Pancreas (tissue), 10 donors: ENCODE data around the gene ZNF174. TPM values are rescaled to one million over a fixed set of nuclear protein-coding genes. Genes with fewer than 3 reads are reported as not detected.

Source experiments
- ATAC-seq, 4 donors: fragments of 200-7000 bp; cut with Tn5 transposase; one replicate each; pipeline versions ENCODE4 v1.8.0 to v1.9.1; 2020; ENCODE audit warnings: mild to moderate bottlenecking in 4 of 4, moderate library complexity in 4 of 4
- DNase-seq, 6 donors: peaks; one replicate each; pipeline ENCODE4 v3.0.0-alpha.2; 2020
- FAIRE-seq: peaks from 2 replicates; lab custom pipeline; 2012; peaks lifted over from hg19 to GRCh38; lab: Jason Lieb, UNC
- H3K27ac ChIP-seq, 4 donors: fragments of 200-600 bp; sonication (generic); 1 replicate in 3 of 4; 2 replicates in 1 of 4; pipeline versions ENCODE4 v1.5.0 to v1.8.0; 2020
- H3K27me3 ChIP-seq, 4 donors: fragments of 200-600 bp; one replicate each; pipeline ENCODE4 v1.8.0; 2021
- H3K36me3 ChIP-seq, 3 donors: fragments of 200-600 bp; sonication (generic) in 1 of 3; one replicate each; pipeline versions ENCODE4 v1.5.0 to v1.8.0; 2020 to 2021
- H3K4me1 ChIP-seq, 3 donors: fragments of 200-600 bp; one replicate each; pipeline ENCODE4 v1.8.0; 2021
- H3K4me3 ChIP-seq, 4 donors: fragments of 200-600 bp; sonication (generic) in 2 of 4; one replicate each; pipeline versions ENCODE4 v1.5.0 to v1.8.0; 2020 to 2021
- H3K9me3 ChIP-seq, 4 donors: fragments of 200-600 bp; one replicate each; pipeline ENCODE4 v1.8.0; 2021
- WGBS, 2 donors: extraction: QIAGEN DNeasy Blood & Tissue Kit; methylation state at CpG; one replicate each; pipeline ENCODE4 v1.1.7; 2013; 5-methylcytosine and 5-hydroxymethylcytosine counted together
- intact Hi-C, 3 donors: fragments of 100-400 bp; cut with DNase I; formaldehyde crosslinking; loops; one replicate each; pipeline versions ENCODE4 v1.11.1 to v1.14.2; 2022
- polyA plus RNA-seq, 2 donors: library from polyadenylated mRNA; stranded (reverse); fragments of 200-250 nt; gene quantifications; one replicate each; pipeline ENCODE4 v1.2.3, GENCODE V29; 2013
- total RNA-seq, 6 donors: library from RNA; stranded (reverse); fragmentation: NEBNext Ultra II Directional in 4 of 6; extraction: Animal tissue kit (Norgen Biotek cat#: 25700) in 4 of 6; gene quantifications; one replicate each; pipeline versions ENCODE4 v1.2.1 to v1.2.4, GENCODE V29; 2021 to 2023
- TF ChIP-seq, protein P1 (sequence below), 4 donors: fragments of 200-600 bp; sonication (generic) in 3 of 4; IDR thresholded peaks; one replicate each; pipeline versions ENCODE4 v1.5.0 to v1.8.0; 2021; ENCODE audit warnings: antibody characterized with exemption in 4 of 4
- donor health status: healthy with polysubstance abuse.
- donor health status: DM: no; HTN: no; CAD: no; lungs with moderate emphysema.
- donor health status: DM: no; HTN: no; CAD: no.
- donor health status: control.
- donor health status: control.
- donor health status: Bipolar disorder and iron deficiency.
- donor health status: DM: yes; HTN: yes; CAD: no.
- donor health status: DM: no; HTN: no; CAD: no.
- donor health status: DM: no; HTN: no; CAD: no.
- donor health status: DM: yes; HTN: yes; CAD: no.

The ZNF174 gene
- total and polyA plus RNA-seq, 8 donors: 2.2 to 5.1 (median 3.6) TPM

DNA sequence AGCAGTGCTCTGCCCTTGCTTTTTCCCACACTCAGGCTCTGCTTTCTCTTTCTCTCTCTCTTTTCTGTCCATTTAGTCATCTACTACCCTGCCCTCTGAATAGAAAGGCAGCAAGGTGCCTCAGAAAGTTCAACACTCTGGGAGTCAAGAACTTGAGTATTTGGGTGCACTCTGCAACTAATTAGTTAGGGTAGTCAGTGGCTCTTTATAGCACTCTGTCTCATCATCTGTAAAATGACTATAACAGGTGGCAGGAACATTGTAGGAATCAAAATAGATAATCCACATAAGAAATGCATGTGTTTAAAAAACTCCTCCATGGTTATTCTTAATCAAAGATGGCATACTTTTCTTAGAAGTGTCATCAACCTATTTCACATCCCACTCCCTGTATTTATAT, 38.1 kb upstream of the ZNF174 start:
- DNase-seq (no peak), ATAC-seq (no peak), FAIRE-seq (no peak)
- Histone ChIP-seq H3K27me3 (peaks cover 0 to 5% (median 0%) of the 10 kb centered on the region in 4 donors), H3K4me1 (no peaks in the 10 kb centered on the region), H3K9me3 (no peaks in the 10 kb centered on the region), H3K36me3 (no peaks in the 10 kb centered on the region), H3K27ac (no peak overlapping the region), H3K4me3 (no peak overlapping the region)
- TF ChIP-seq, protein P1, sequence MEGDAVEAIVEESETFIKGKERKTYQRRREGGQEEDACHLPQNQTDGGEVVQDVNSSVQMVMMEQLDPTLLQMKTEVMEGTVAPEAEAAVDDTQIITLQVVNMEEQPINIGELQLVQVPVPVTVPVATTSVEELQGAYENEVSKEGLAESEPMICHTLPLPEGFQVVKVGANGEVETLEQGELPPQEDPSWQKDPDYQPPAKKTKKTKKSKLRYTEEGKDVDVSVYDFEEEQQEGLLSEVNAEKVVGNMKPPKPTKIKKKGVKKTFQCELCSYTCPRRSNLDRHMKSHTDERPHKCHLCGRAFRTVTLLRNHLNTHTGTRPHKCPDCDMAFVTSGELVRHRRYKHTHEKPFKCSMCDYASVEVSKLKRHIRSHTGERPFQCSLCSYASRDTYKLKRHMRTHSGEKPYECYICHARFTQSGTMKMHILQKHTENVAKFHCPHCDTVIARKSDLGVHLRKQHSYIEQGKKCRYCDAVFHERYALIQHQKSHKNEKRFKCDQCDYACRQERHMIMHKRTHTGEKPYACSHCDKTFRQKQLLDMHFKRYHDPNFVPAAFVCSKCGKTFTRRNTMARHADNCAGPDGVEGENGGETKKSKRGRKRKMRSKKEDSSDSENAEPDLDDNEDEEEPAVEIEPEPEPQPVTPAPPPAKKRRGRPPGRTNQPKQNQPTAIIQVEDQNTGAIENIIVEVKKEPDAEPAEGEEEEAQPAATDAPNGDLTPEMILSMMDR (IDR thresholded peaks at IDR 0.05): no peak
- intact Hi-C loops: no loop called here

DNA sequence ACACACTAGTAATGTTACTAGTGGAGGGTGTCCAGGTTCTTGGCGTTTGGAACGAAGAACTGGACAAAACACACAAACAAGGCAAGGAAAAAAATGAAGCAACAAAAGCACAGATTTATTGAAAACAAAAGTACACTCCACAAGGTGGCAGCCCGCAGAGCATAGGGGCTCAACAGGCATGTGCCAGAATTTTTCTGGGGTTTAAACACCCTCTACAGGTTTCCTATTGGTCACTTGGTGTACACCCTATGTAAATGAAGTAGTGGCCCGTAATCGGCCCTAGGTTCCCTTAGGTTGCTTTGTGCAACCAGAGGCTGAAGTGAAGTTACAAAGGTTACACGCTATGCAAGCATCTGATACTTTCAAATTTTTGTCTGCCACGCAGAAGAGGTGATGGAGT, 37.2 kb upstream of the ZNF174 start:
- 87 to 92% methylated on average over 7 of the region's 7 CpGs for WGBS, 2 donors
- TF ChIP-seq, protein P1 (IDR thresholded peaks at IDR 0.05): no peak
- FAIRE-seq: no peak
- H3K27ac ChIP-seq: no peak overlapping the region
- no peak for DNase-seq
- peaks cover 0 to 5% (median 0%) of the 10 kb centered on the region in 4 donors for H3K27me3 ChIP-seq
- H3K4me3 ChIP-seq: no peak overlapping the region
- no peak for ATAC-seq
- H3K4me1 ChIP-seq: no peaks in the 10 kb centered on the region
- no peaks in the 10 kb centered on the region for H3K36me3 ChIP-seq
- intact Hi-C loops: no loop called here
- no peaks in the 10 kb centered on the region for H3K9me3 ChIP-seq

DNA sequence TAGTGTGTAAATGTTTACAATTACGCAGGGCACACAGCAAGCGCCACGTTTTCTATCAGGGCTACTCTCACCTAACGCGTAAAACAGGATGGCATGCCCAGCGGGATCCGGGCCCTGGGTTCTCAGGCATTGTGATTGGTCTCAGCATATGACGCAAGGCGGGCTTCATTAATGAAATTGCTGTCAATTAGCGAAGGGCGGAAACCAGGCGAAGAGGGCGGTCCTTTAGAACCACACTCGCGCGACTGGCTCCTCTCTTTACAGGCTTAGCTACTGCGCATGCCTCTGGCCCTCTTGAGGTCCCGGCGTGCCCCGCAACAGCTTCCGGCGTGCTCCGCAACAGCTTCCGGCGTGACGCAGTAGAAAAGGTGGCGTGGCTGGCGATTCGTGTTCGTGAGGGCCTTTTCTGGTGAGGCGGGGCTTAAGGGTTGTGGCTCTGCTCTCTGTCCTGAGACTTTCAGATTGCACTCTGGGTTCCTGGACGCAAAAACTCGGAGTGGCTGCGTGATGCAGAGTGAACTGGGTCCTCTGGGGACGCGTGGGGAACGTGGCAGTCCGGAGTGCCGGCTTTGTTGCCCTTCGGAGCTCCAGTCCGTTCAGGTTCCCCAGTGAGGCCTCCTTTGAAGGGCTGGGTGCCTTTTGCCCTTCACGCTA, 36.1 kb upstream of the ZNF174 start:
- ATAC-seq (peak; percentile 99 to 100 (median 100)), FAIRE-seq (peak; percentile 20), DNase-seq (peak; percentile 83 to 93 (median 86))
- Histone ChIP-seq H3K9me3 (no peaks in the 10 kb centered on the region), H3K4me3 (peak overlapping the region; percentile 20 to 46 (median 44)), H3K4me1 (no peaks in the 10 kb centered on the region), H3K27ac (peak overlapping the region; percentile 53 to 80 (median 69)), H3K27me3 (peaks cover 0 to 5% (median 0%) of the 10 kb centered on the region in 4 donors), H3K36me3 (no peaks in the 10 kb centered on the region)
- intact Hi-C loops: no loop called here
- TF ChIP-seq, protein P1 (IDR thresholded peaks at IDR 0.05): no peak
- 11 to 12% methylated on average over 42 of the region's 42 CpGs for WGBS, 2 donors

DNA sequence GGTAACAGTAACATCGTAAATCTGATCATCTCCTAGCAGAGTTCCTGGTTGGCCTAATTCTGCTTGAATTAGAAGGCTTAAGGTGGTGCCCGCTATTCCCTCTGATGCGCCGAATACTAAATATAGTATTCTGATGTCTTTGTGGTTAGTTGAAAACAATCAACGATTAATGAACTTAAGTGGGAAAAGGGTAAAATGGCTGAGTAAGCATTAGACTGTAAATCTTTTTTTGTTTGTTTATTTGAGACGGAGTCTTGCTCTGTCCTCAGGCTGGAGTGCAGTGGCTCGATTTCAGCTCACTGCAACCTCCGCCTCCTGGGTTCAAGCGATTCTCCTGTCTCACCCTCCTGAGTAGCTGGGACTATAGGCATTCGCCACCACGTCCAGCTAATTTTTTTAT, 31.9 kb upstream of the ZNF174 start:
- DNase-seq (no peak), FAIRE-seq (no peak), ATAC-seq (no peak)
- Histone ChIP-seq H3K36me3 (no peaks in the 10 kb centered on the region), H3K27me3 (no peaks in the 10 kb centered on the region), H3K27ac (no peak overlapping the region), H3K4me3 (no peak overlapping the region), H3K9me3 (no peaks in the 10 kb centered on the region), H3K4me1 (no peaks in the 10 kb centered on the region)
- 85 to 93% methylated on average over 11 of the region's 11 CpGs for WGBS, 2 donors
- TF ChIP-seq, protein P1 (IDR thresholded peaks at IDR 0.05): no peak
- intact Hi-C loops: no loop called here

DNA sequence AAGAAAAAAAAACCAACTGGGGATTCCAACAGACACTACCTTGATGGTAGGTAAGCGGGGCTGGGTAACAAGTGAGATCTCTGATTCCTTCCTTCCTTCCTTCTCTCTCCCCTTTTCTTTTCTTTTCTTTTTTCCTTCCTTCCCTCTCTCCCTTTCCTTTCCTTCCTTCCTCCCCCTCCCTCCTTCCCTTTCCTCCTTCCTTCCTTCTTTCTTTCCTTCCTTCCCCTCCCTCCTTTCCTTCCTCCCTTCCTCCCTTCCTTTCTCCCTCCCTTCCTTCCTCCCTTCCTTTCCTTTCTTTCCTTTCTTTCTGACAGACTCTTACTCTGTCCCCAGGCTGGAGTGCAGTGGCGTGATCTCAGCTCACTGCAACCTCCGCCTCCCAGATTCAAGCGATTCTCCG, 25.3 kb upstream of the ZNF174 start:
- no peak for DNase-seq
- TF ChIP-seq, protein P1 (IDR thresholded peaks at IDR 0.05): no peak
- 93 to 95% methylated on average over 5 of the region's 5 CpGs for WGBS, 2 donors
- H3K9me3 ChIP-seq: peaks cover 0 to 5% (median 0%) of the 10 kb centered on the region in 4 donors
- intact Hi-C loops: no loop called here
- H3K27me3 ChIP-seq: no peaks in the 10 kb centered on the region
- H3K27ac ChIP-seq: no peak overlapping the region
- no peak overlapping the region for H3K4me3 ChIP-seq
- FAIRE-seq: no peak
- no peaks in the 10 kb centered on the region for H3K36me3 ChIP-seq
- H3K4me1 ChIP-seq: no peaks in the 10 kb centered on the region
- ATAC-seq: no peak
